IPS-15b (cell line): ENCODE measurements around the gene NOL8.

Source experiments
- H3K27me3 ChIP-seq: one replicate; pipeline ENCODE4 v1.6.1; 2013; ENCODE audit warnings: low read length; ENCODE audit not compliant: control insufficient read depth, insufficient read depth
- H3K36me3 ChIP-seq: one replicate; pipeline ENCODE4 v1.6.1; 2013; ENCODE audit warnings: low read length; ENCODE audit not compliant: control insufficient read depth, insufficient read depth
- H3K4me1 ChIP-seq: one replicate; pipeline ENCODE4 v1.6.1; 2013; ENCODE audit warnings: mild to moderate bottlenecking, low read length; ENCODE audit not compliant: control insufficient read depth, insufficient read depth
- H3K4me3 ChIP-seq: one replicate; pipeline ENCODE4 v1.5.1; 2013; ENCODE audit warnings: low read depth, low read length
- H3K9ac ChIP-seq: one replicate; pipeline ENCODE4 v1.6.1; 2013; ENCODE audit warnings: low read depth, mild to moderate bottlenecking, low read length
- H3K9me3 ChIP-seq: one replicate; pipeline ENCODE4 v1.6.1; 2013; ENCODE audit warnings: mild to moderate bottlenecking, low read length; ENCODE audit not compliant: control insufficient read depth, insufficient read depth

Gene NOL8

DNA sequence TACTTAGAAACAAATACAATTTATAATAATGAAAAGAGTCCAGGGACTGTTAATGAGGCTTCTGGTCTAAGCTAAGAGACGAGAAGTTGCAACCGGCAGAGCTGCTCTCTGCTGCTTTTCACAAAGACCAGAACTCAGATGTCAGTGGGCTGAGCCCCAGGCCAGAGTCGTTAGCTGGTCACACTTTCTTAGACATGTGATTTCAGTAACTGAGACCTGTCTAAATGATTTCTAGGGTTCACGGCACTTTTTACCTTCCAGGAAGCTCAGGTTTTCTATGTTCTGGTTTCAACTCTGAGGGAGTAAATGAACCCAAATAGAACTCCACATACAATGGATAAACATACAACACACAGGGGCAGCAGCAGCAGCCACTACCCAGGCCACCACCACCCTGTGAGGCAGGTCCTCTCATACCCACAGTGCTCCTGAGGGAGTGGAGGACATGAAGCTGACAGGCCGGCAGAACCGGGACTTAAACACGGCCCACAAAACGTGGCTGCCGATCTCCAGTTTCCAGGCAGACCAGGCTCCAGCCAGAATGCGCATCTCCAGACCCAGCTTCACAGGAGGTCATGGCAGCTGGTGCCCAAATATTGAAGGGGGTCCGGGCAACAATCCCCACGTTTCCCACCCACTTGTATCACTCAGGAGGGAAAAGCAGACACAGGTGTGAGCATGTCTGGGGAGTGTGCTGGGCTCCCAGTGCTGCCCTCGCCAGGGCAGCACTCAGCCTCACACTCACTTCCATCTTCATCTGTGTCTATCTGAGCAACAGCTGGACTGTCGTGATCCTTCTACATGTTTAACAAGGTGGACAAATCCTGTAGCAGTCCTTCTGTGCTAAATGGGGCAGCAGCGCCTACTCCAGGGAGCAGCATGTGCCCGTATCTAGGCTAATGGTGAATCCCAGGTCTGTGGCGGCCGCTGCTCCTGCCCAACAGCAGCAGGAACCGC is 70.5 kb downstream of the NOL8 start:
- Histone ChIP-seq H3K9ac (no peak overlapping the region), H3K27me3 (no peaks in the 10 kb centered on the region), H3K36me3 (peaks cover 66% of the 10 kb centered on the region), H3K4me3 (no peak overlapping the region), H3K4me1 (no peaks in the 10 kb centered on the region), H3K9me3 (no peaks in the 10 kb centered on the region)

GRCh38 chr9:92253656-92254055 is 71.5 kb downstream of the NOL8 start:
- Histone ChIP-seq H3K9ac (no peak overlapping the region), H3K36me3 (peaks cover 65% of the 10 kb centered on the region), H3K27me3 (no peaks in the 10 kb centered on the region), H3K9me3 (no peaks in the 10 kb centered on the region), H3K4me3 (no peak overlapping the region), H3K4me1 (no peaks in the 10 kb centered on the region)

- Histone ChIP-seq H3K4me3 (no peak overlapping the region), H3K9me3 (no peaks in the 10 kb centered on the region), H3K27me3 (no peaks in the 10 kb centered on the region), H3K4me1 (no peaks in the 10 kb centered on the region), H3K36me3 (peaks cover 74% of the 10 kb centered on the region), H3K9ac (no peak overlapping the region)
Measured at GRCh38 chr9:92247981-92248380, 77.2 kb downstream of the NOL8 start.
